ENCODE measurements around the gene SAMD5. TPM values are rescaled to one million over a fixed set of nuclear protein-coding genes. Genes with fewer than 3 reads are reported as not detected.

The SAMD5 gene
- total and polyA plus RNA-seq, 2 experiments from 2014 or later, result not detected

DNA sequence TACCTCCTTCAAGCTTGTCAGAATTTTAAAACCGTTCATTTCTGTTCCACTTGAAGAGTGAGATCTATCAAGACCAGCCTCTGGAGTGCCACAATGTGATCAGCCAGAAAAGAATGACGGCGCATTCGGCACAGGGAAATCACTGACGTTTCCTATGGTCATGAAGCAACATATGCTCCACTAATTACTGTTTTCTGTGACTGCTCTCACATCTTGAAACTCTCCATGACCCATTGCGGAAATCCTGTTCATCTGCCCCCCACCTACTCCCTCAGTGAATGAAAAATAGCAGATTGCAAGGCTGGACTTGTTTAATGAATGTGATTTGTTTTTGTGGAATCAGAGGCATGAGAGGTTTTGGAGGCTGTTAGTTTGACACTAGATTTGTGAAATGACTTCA is 53.2 kb downstream of the SAMD5 start:
- 30 to 49% methylated on average over 6 of the region's 6 CpGs for WGBS, 2 experiments (ENCODE audit: low coverage in 1 of 2, low lambda C conversion rate in 2 of 2, missing lambda C conversion rate in 2 of 2)
- no peak overlapping the region for H2AFZ ChIP-seq
- no peak overlapping the region for H3K4me2 ChIP-seq (ENCODE audit: unreplicated experiment)

DNA sequence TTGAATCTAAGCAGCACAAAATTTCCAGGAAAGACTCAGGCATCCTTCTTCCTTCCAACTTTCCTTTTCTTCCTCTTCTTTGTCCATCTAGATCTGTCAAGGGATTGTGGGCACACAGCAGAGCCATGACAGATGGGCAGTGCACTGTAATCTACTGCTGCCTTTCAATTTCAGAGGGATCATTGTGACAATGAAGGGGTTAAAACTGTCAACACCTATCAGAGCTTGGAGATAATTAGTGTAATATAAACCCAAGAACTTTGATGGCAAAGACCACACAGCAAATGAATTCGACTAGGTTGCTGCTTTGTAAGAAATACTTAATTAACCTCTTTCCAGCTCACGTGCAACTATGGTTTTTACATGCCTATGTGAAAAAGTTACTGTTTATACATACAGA is 55.0 kb downstream of the SAMD5 start:
- H4K20me1 ChIP-seq (ENCODE audit: insufficient read depth), result no peaks in the 10 kb centered on the region
- in situ Hi-C loops (cut with MboI), result no loop called here
- TF ChIP-seq EZH2 (IDR thresholded peaks at IDR 0.05; ENCODE audit: insufficient read depth, poor library complexity, severe bottlenecking) (no peak), EZH2phosphoT487 (IDR thresholded peaks at IDR 0.05; ENCODE audit: insufficient read depth, low read depth) (no peak)
- no peaks in the 10 kb centered on the region for H3K4me1 ChIP-seq (ENCODE audit: insufficient read depth)
- H3K36me3 ChIP-seq (ENCODE audit: low read depth), result no peaks in the 10 kb centered on the region
- no peaks in the 10 kb centered on the region for H3K79me2 ChIP-seq (ENCODE audit: insufficient read depth)
- 23 to 38% methylated on average over 2 of the region's 2 CpGs for WGBS, 2 experiments (ENCODE audit: low coverage in 1 of 2, low lambda C conversion rate in 2 of 2, missing lambda C conversion rate in 2 of 2)
- H3K4me2 ChIP-seq (ENCODE audit: unreplicated experiment), result no peak overlapping the region
- H3K9me3 ChIP-seq (ENCODE audit: low read depth), result no peaks in the 10 kb centered on the region
- H3K9me2 ChIP-seq (ENCODE audit: insufficient read depth), result no peaks in the 10 kb centered on the region
- H2AFZ ChIP-seq, result no peak overlapping the region
- H3F3A ChIP-seq (ENCODE audit: insufficient read depth), result no peaks in the 10 kb centered on the region
- no peaks in the 10 kb centered on the region for H3K27me3 ChIP-seq (replicated peaks; ENCODE audit: insufficient read depth)
- no peak overlapping the region for H3K9ac ChIP-seq
- DNase-seq, result no peak
- no peak overlapping the region for H3K27ac ChIP-seq
- H3K4me3 ChIP-seq, result no peak overlapping the region

More for the DNA sequence above, 53.2 kb downstream of the SAMD5 start:
- H3K79me2 ChIP-seq (ENCODE audit: insufficient read depth), result no peaks in the 10 kb centered on the region
- no peaks in the 10 kb centered on the region for H3F3A ChIP-seq (ENCODE audit: insufficient read depth)
- H3K27me3 ChIP-seq (replicated peaks; ENCODE audit: insufficient read depth), result no peaks in the 10 kb centered on the region
- no peak for DNase-seq
- no peaks in the 10 kb centered on the region for H4K20me1 ChIP-seq (ENCODE audit: insufficient read depth)
- H3K4me1 ChIP-seq (ENCODE audit: insufficient read depth), result no peaks in the 10 kb centered on the region
- H3K9ac ChIP-seq, result no peak overlapping the region
- no peak for TF ChIP-seq EZH2phosphoT487 (IDR thresholded peaks at IDR 0.05; ENCODE audit: insufficient read depth, low read depth)
- no peak for TF ChIP-seq EZH2 (IDR thresholded peaks at IDR 0.05; ENCODE audit: insufficient read depth, poor library complexity, severe bottlenecking)
- in situ Hi-C loops (cut with MboI), result no loop called here
- no peak overlapping the region for H3K27ac ChIP-seq
- no peak overlapping the region for H3K4me3 ChIP-seq
- no peaks in the 10 kb centered on the region for H3K9me3 ChIP-seq (ENCODE audit: low read depth)
- no peaks in the 10 kb centered on the region for H3K9me2 ChIP-seq (ENCODE audit: insufficient read depth)
- no peaks in the 10 kb centered on the region for H3K36me3 ChIP-seq (ENCODE audit: low read depth)

DNA sequence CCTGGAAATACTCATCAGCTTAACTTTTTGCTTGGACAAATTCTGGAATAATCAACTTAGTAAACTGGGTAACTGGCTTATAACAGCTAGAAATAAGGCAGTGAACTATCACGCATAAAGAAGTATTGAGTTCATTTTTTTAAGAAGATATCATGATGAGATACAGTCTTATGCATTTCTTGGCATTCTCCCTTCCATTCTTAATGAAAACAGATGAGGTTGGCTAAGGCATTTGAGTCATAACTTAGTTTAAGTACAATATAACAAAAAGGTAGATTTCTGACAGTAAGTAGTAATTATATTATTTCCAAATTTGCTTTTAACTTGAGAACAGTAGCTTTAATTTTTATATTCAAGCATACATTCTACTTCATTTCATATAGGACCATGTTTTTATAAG is 56.1 kb downstream of the SAMD5 start:
- H3K9ac ChIP-seq, result no peak overlapping the region
- H2AFZ ChIP-seq, result no peak overlapping the region
- no peaks in the 10 kb centered on the region for H3K79me2 ChIP-seq (ENCODE audit: insufficient read depth)
- in situ Hi-C loops (cut with MboI), result no loop called here
- WGBS, 2 experiments (ENCODE audit: low coverage in 1 of 2, low lambda C conversion rate in 2 of 2, missing lambda C conversion rate in 2 of 2), result 3 to 12% methylated on average over 1 of the region's 1 CpG
- no peaks in the 10 kb centered on the region for H3K27me3 ChIP-seq (replicated peaks; ENCODE audit: insufficient read depth)
- H3K36me3 ChIP-seq (ENCODE audit: low read depth), result no peaks in the 10 kb centered on the region
- no peaks in the 10 kb centered on the region for H3K9me3 ChIP-seq (ENCODE audit: low read depth)
- H3F3A ChIP-seq (ENCODE audit: insufficient read depth), result no peaks in the 10 kb centered on the region
- DNase-seq, result peak; percentile 9
- H3K4me1 ChIP-seq (ENCODE audit: insufficient read depth), result no peaks in the 10 kb centered on the region
- H3K4me2 ChIP-seq (ENCODE audit: unreplicated experiment), result no peak overlapping the region
- no peak overlapping the region for H3K4me3 ChIP-seq
- TF ChIP-seq EZH2 (IDR thresholded peaks at IDR 0.05; ENCODE audit: insufficient read depth, poor library complexity, severe bottlenecking) (no peak), EZH2phosphoT487 (IDR thresholded peaks at IDR 0.05; ENCODE audit: insufficient read depth, low read depth) (no peak)
- no peaks in the 10 kb centered on the region for H4K20me1 ChIP-seq (ENCODE audit: insufficient read depth)
- H3K27ac ChIP-seq, result no peak overlapping the region
- no peaks in the 10 kb centered on the region for H3K9me2 ChIP-seq (ENCODE audit: insufficient read depth)

DNA sequence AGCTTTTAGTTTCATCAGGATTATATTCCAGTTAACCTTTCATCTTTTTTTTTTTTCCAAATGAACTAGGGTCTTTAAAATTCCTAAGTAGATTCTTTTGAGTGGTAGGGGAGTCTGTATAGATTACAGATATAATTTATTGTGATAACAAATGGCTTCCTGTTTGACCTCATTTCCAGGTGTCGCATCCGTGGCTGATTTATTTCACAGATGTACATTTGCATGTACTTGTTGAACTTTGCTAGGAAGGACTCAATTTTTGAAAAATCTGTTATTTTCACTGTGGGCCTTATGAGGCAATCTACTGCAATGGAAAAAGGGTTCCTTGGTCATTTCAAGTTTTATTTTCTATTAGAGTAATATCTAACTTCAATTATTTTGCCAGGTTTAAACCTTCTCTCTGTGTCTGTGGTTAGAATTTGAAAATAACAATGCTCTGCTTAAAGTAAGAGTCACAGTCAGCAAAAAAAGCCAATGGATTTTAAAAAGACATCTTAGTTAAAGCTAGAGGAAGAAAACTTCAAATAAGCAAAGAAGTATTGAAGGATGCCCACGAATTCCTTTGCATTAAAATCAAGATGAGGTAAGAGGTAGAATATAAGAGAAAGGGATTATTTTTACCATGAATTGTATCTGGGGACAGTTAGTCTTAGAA is 57.9 kb downstream of the SAMD5 start:
- Histone ChIP-seq H3F3A (ENCODE audit: insufficient read depth) (no peaks in the 10 kb centered on the region), H3K9me3 (ENCODE audit: low read depth) (no peaks in the 10 kb centered on the region), H3K4me1 (ENCODE audit: insufficient read depth) (no peaks in the 10 kb centered on the region), H2AFZ (no peak overlapping the region), H3K27me3 (replicated peaks; ENCODE audit: insufficient read depth) (no peaks in the 10 kb centered on the region), H3K9me2 (ENCODE audit: insufficient read depth) (no peaks in the 10 kb centered on the region), H3K27ac (no peak overlapping the region), H4K20me1 (ENCODE audit: insufficient read depth) (no peaks in the 10 kb centered on the region), H3K4me3 (no peak overlapping the region), H3K79me2 (ENCODE audit: insufficient read depth) (no peaks in the 10 kb centered on the region), H3K4me2 (ENCODE audit: unreplicated experiment) (no peak overlapping the region), H3K36me3 (ENCODE audit: low read depth) (no peaks in the 10 kb centered on the region), H3K9ac (no peak overlapping the region)
- WGBS, 2 experiments (ENCODE audit: low coverage in 1 of 2, low lambda C conversion rate in 2 of 2, missing lambda C conversion rate in 2 of 2), result 16 to 18% methylated on average over 3 of the region's 3 CpGs
- no peak for DNase-seq
- no peak for TF ChIP-seq EZH2 (IDR thresholded peaks at IDR 0.05; ENCODE audit: insufficient read depth, poor library complexity, severe bottlenecking)
- no peak for TF ChIP-seq EZH2phosphoT487 (IDR thresholded peaks at IDR 0.05; ENCODE audit: insufficient read depth, low read depth)
- in situ Hi-C loops (cut with MboI), result no loop called here
